Calu3 (cell line): ENCODE data around the gene EIF4A2. TPM values are rescaled to one million over a fixed set of nuclear protein-coding genes. Genes with fewer than 3 reads are reported as not detected.

Source experiments
- BruUV-seq: library from RNA; stranded (reverse); fragments of 400-500 nt; replicated peaks from 2 replicates; lab custom pipeline; 2021; lab: Mats Ljungman, UMichigan
- CTCF ChIA-PET: fragments of 300-600 bp; sonication (Branson Sonifier 250); formaldehyde crosslinking; loops from one replicate; lab custom pipeline; 2022; ENCODE audit warnings: antibody characterized with exemption; lab: Charles Lee
- DNase-seq: peaks from one replicate; pipeline ENCODE4 v3.0.0; 2022
- H3K27ac Mint-ChIP-seq: one replicate; pipeline ENCODE4 v1.8.0; 2022; ENCODE audit warnings: mixed read lengths; ENCODE audit not compliant: unreplicated experiment
- H3K27me3 Mint-ChIP-seq: one replicate; pipeline ENCODE4 v1.8.0; 2022; ENCODE audit warnings: mixed read lengths; ENCODE audit not compliant: unreplicated experiment
- H3K36me3 Mint-ChIP-seq: one replicate; pipeline ENCODE4 v1.8.0; 2022; ENCODE audit warnings: mild to moderate bottlenecking, moderate library complexity, mixed read lengths; ENCODE audit not compliant: insufficient read depth, unreplicated experiment
- H3K4me1 Mint-ChIP-seq: one replicate; pipeline ENCODE4 v1.8.0; 2022; ENCODE audit warnings: mild to moderate bottlenecking, low read depth, mixed read lengths; ENCODE audit not compliant: unreplicated experiment
- H3K4me3 Mint-ChIP-seq: one replicate; pipeline ENCODE4 v1.8.0; 2022; ENCODE audit warnings: mild to moderate bottlenecking, low read depth, moderate library complexity, mixed read lengths; ENCODE audit not compliant: unreplicated experiment
- H3K9me3 Mint-ChIP-seq: one replicate; pipeline ENCODE4 v1.8.0; 2022; ENCODE audit warnings: low read depth, mixed read lengths; ENCODE audit not compliant: unreplicated experiment
- intact Hi-C: fragments of 100-400 bp; cut with micrococcal nuclease; formaldehyde crosslinking; loops from one replicate; pipeline ENCODE4 v1.10.0; 2022; ENCODE audit not compliant: unreplicated experiment
- total RNA-seq: library from RNA; stranded (reverse); gene quantifications from 2 replicates; pipeline ENCODE4 v1.2.3, GENCODE V29; 2022
- TF ChIP-seq, protein P1 (sequence below): fragments of 200-600 bp; IDR thresholded peaks from one replicate; pipeline ENCODE4 v1.8.0; 2022; ENCODE audit warnings: antibody characterized with exemption; ENCODE audit not compliant: unreplicated experiment

Gene EIF4A2
- total RNA-seq, 1 experiment from 2014 or later, result 593 TPM

DNA sequence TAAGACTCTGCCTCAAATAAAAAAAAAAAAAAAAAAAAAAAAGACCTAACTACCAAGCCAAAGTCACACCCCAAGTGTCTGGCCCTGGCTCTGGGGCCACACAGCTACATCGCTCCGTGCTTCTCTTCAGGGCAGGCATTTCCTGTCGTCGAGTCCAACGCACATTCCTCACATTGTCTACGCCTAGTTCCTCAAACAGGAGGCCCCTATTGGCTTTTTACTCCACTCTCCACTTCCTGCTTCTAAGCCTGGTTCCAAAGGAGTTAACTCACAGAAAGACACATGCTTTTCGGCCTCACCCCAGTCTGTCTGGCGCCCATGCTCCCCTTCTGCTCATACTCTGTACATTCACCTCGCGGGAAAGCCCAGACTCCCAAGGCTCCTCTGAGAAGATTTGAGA lies 37.4 kb upstream of the EIF4A2 start:
- H3K4me3 Mint-ChIP-seq, result peak overlapping the region; percentile 16
- H3K9me3 Mint-ChIP-seq, result peaks cover 3% of the 10 kb centered on the region
- intact Hi-C loops, result loop anchor here (10.0 kb wide), 1 partner anchor 51 kb away; no protein-coding TSS in a partner anchor
- DNase-seq, result peak; percentile 92
- CTCF ChIA-PET, result interaction anchor here (0.6 to 1.8 kb wide), 8 partner anchors 14 to 1137 kb away, joined by 3 to 5 read pairs (median 3); partner anchors contain the start of gene EIF4A2
- H3K27ac Mint-ChIP-seq, result peak overlapping the region; percentile 94
- TF ChIP-seq, protein P1, sequence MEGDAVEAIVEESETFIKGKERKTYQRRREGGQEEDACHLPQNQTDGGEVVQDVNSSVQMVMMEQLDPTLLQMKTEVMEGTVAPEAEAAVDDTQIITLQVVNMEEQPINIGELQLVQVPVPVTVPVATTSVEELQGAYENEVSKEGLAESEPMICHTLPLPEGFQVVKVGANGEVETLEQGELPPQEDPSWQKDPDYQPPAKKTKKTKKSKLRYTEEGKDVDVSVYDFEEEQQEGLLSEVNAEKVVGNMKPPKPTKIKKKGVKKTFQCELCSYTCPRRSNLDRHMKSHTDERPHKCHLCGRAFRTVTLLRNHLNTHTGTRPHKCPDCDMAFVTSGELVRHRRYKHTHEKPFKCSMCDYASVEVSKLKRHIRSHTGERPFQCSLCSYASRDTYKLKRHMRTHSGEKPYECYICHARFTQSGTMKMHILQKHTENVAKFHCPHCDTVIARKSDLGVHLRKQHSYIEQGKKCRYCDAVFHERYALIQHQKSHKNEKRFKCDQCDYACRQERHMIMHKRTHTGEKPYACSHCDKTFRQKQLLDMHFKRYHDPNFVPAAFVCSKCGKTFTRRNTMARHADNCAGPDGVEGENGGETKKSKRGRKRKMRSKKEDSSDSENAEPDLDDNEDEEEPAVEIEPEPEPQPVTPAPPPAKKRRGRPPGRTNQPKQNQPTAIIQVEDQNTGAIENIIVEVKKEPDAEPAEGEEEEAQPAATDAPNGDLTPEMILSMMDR, result no peak
- BruUV-seq, result no TSS peak
- H3K4me1 Mint-ChIP-seq, result peaks cover 68% of the 10 kb centered on the region
- no peaks in the 10 kb centered on the region for H3K27me3 Mint-ChIP-seq
- H3K36me3 Mint-ChIP-seq, result peaks cover 27% of the 10 kb centered on the region

DNA sequence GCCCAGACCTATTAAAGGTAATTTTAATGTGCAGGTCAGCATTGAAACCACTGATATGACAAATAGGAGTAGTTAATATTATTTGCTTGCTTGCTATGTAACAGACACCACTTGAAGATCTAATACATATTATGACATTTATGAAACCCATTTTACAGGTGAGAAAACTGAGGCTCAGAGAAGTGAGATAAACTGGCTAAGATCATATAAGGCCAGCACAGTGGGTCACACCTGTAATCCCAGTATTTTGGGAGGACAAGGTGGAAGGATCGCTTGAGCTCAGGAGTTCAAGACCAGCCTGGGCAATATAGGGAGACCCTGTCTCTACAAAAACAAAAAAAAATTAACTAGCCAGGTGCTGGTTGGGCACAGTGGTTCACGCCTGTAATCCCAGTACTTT lies 33.1 kb upstream of the EIF4A2 start:
- TF ChIP-seq, protein P1, result no peak
- BruUV-seq, result no TSS peak
- Mint-ChIP-seq H3K36me3 (peaks cover 31% of the 10 kb centered on the region), H3K27ac (peak overlapping the region; percentile 58), H3K4me3 (no peak overlapping the region), H3K27me3 (no peaks in the 10 kb centered on the region), H3K4me1 (peaks cover 62% of the 10 kb centered on the region), H3K9me3 (no peaks in the 10 kb centered on the region)
- DNase-seq, result no peak
- intact Hi-C loops, result no loop called here
- CTCF ChIA-PET, result interaction anchor here (1.2 kb wide), 1 partner anchor 28 kb away, joined by 3 read pairs; no protein-coding TSS in a partner anchor

DNA sequence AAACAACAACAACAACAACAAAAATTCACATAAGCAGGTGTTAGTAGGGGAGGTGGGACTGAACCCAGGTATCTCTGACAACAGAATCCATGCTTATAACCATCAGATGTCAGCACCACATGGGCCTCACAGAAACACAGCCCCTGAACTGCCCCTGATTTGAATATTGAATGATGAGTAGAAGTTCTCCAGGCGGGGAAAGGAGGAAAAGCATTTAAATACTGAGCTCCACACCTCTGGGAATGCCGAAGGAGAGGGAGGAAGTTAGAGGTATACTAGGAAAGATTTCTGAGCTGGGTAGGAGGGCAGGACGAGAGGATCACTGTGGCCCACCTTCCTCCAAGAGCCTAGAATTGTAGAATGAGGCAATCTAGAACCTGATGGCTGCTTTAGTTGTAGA lies 31.9 kb upstream of the EIF4A2 start:
- CTCF ChIA-PET, result interaction anchor here (0.6 to 2.9 kb wide), 6 partner anchors 29 to 181 kb away, joined by 4 to 24 read pairs (median 5); partner anchors contain the start of gene DNAJB11
- peaks cover 52% of the 10 kb centered on the region for H3K4me1 Mint-ChIP-seq
- H3K27ac Mint-ChIP-seq, result peak overlapping the region; percentile 99
- BruUV-seq, result no TSS peak
- H3K27me3 Mint-ChIP-seq, result no peaks in the 10 kb centered on the region
- no peak overlapping the region for H3K4me3 Mint-ChIP-seq
- H3K9me3 Mint-ChIP-seq, result no peaks in the 10 kb centered on the region
- no peak for DNase-seq
- intact Hi-C loops, result no loop called here
- H3K36me3 Mint-ChIP-seq, result peaks cover 24% of the 10 kb centered on the region
- TF ChIP-seq, protein P1, result no peak

DNA sequence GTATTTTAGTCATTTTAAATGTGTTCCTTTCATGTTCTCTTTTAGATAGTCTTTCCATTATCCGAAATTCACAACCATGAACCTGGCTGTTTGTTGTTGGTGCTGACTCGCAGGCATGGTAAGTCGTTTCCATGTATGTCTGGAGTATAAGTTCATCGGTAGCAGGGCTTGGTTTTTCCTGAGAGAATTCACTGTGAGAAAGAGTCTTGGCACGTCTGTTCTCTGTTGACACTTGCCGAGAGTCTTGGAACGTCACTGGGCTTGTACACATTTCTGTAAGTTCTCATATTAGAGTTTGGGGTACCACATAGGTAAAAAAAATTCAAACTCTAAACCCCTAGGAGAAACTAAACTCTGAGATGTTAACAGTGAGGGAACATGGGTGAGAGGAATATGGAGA lies 29.4 kb upstream of the EIF4A2 start:
- no peaks in the 10 kb centered on the region for H3K27me3 Mint-ChIP-seq
- peak overlapping the region; percentile 99 for H3K27ac Mint-ChIP-seq
- H3K4me1 Mint-ChIP-seq, result peaks cover 37% of the 10 kb centered on the region
- H3K36me3 Mint-ChIP-seq, result peaks cover 19% of the 10 kb centered on the region
- TF ChIP-seq, protein P1, result no peak
- no peaks in the 10 kb centered on the region for H3K9me3 Mint-ChIP-seq
- intact Hi-C loops, result no loop called here
- peak overlapping the region; percentile 69 for H3K4me3 Mint-ChIP-seq
- BruUV-seq, result no TSS peak
- no peak for DNase-seq
- CTCF ChIA-PET, result interaction anchor here (1.5 to 2.9 kb wide), 3 partner anchors 10 to 139 kb away, joined by 4 to 24 read pairs (median 18); no protein-coding TSS in a partner anchor
